ENCODE measurements around the gene FBXO34.
A peak's percentile ranks its signal among the peaks of the same experiment; 100 is the strongest.

Gene FBXO34

GRCh38 chr14:55297611-55298499, 26.6 kb downstream of the FBXO34 start:
- Histone ChIP-seq H3K4me1 (peaks cover 4 to 32% (median 12%) of the 10 kb centered on the region in 10 experiments; a peak in 17 of 20 replicates), H3K4me2 (no peak overlapping the region), H4K20me1 (peaks cover 9 to 77% (median 41%) of the 10 kb centered on the region in 11 experiments; a peak in 18 of 22 replicates), H3K36me3 (peaks cover 14 to 63% (median 46%) of the 10 kb centered on the region in 11 experiments), H3K9me3 (replicated peaks in 1 of 11) (peaks cover 7 to 25% (median 19%) of the 10 kb centered on the region in 11 experiments; a peak in 20 of 22 replicates), H3K4me3 (no peak overlapping the region), H3K27ac (no peak overlapping the region), H3K27me3 (no peaks in the 10 kb centered on the region), H3K9ac (no peak overlapping the region)
- TF ChIP-seq Cebpa-rat (IDR thresholded peaks at IDR 0.05), result no peak

DNA sequence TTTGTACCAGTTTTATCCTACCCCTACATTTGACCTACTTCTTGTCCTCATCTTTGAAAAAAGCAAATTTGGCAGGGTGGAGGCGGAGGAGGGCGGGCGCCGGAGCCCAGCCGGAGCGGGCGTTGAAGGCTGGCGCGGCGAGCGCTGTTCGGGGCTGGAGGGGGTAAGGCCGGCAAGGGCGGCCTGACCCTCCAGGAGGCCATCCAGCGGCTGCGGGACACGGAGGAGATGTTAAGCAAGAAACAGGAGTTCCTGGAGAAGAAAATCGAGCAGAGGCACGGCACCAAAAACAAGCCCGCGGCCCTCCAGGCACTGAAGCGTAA, 27.2 kb downstream of the FBXO34 start:
- H3K9me3 ChIP-seq (replicated peaks in 1 of 11), result peaks cover 7 to 25% (median 19%) of the 10 kb centered on the region in 11 experiments; a peak in 20 of 22 replicates
- peaks cover 5 to 77% (median 39%) of the 10 kb centered on the region in 11 experiments; a peak in 17 of 22 replicates for H4K20me1 ChIP-seq
- no peaks in the 10 kb centered on the region for H3K27me3 ChIP-seq
- H3K9ac ChIP-seq, result no peak overlapping the region
- H3K4me3 ChIP-seq, result no peak overlapping the region
- peaks cover 14 to 57% (median 43%) of the 10 kb centered on the region in 11 experiments for H3K36me3 ChIP-seq
- no peak overlapping the region for H3K27ac ChIP-seq
- H3K4me2 ChIP-seq, result no peak overlapping the region
- no peak for TF ChIP-seq Cebpa-rat (IDR thresholded peaks at IDR 0.05)
- H3K4me1 ChIP-seq, result peaks cover 4 to 39% (median 16%) of the 10 kb centered on the region in 10 experiments; a peak in 17 of 20 replicates

DNA sequence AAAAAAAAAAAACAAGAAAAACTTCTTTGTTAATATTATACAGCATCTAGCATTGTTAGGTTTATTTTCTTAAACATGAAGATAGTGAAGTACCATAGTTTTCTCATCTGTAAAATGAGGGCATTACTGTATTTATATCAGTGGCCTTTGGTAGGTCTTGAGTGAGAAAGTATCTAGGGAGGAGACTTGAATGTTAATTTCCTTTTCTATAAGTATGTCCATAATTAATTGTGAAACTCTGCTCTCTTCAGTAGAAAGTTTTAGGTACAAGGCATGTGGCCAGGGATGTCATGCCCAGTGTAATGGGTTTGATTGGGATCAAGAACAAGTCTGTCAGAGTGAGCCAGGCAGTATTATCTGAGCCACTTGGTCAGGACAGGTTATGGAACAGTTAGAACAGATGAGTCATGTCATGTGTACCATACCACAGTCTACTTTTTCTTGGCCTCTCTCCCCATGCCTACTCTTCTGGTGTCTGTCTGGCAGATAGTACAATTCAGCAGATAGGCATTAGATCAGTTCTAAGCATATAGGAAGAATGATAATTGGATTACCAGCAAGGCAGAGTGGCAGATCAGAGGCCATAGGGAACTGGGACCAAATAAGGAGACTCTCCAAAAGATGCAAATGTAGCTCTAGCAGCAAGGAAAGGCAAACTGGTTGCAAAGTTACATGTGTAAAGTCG, 30.4 kb downstream of the FBXO34 start:
- TF ChIP-seq Cebpa-rat (IDR thresholded peaks at IDR 0.05), result no peak
- peaks cover 14 to 37% (median 31%) of the 10 kb centered on the region in 11 experiments for H3K36me3 ChIP-seq
- no peak overlapping the region for H3K4me3 ChIP-seq
- no peaks in the 10 kb centered on the region for H3K27me3 ChIP-seq
- peaks cover 7 to 28% (median 15%) of the 10 kb centered on the region in 11 experiments; a peak in 20 of 22 replicates for H3K9me3 ChIP-seq (replicated peaks in 1 of 11)
- peaks cover 0 to 74% (median 31%) of the 10 kb centered on the region in 11 experiments; a peak in 14 of 22 replicates for H4K20me1 ChIP-seq
- H3K9ac ChIP-seq, result no peak overlapping the region
- H3K4me2 ChIP-seq, result peak overlapping the region in 3 of 11 experiments; percentile 71 to 87 (median 82); a peak in 7 of 22 replicates
- H3K27ac ChIP-seq, result no peak overlapping the region
- H3K4me1 ChIP-seq, result peaks cover 4 to 60% (median 23%) of the 10 kb centered on the region in 10 experiments; a peak in 18 of 20 replicates

DNA sequence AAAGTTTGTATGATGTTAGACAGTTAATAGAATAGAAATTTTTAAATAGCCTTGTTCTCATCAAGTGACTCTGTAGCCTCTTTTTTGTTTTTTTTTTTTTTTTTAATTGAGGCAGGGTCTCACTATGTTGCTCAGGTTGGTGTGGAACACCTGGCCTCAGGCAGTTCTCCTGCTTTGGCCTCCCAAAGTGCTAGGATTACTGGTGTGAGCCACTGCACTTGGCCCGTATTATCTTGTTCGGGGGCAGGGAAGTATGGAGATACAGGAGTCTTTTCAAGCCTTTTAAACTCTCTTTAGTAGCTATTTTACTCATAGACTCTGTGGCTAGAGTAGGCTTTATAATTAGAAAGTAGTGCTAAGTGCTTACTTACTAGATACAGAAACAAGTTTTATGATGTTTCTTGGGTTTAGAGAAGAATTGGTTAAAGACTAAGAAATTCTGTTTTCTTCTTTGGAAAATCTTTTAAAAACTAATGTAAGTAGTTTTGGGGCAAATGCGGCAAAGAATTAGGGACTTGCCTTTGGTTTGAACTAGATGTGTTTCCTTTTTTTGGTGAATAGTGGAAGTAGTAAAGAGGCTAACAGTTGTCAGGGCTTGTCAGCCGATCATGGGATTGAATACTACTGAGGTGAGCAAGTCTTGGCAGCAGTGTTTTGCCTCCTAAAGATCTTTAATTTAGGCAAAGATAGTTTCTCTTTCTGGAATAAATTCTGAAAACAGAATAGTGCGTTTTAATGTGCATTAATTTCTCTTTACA, 31.3 kb downstream of the FBXO34 start:
- H3K9ac ChIP-seq, result no peak overlapping the region; a peak in 1 of 22 replicates
- H4K20me1 ChIP-seq, result peaks cover 0 to 75% (median 31%) of the 10 kb centered on the region in 11 experiments; a peak in 14 of 22 replicates
- no peak overlapping the region for H3K4me3 ChIP-seq
- H3K4me1 ChIP-seq, result peaks cover 4 to 56% (median 23%) of the 10 kb centered on the region in 10 experiments; a peak in 18 of 20 replicates
- H3K27me3 ChIP-seq, result no peaks in the 10 kb centered on the region
- H3K9me3 ChIP-seq (replicated peaks in 1 of 11), result peaks cover 7 to 21% (median 15%) of the 10 kb centered on the region in 11 experiments; a peak in 20 of 22 replicates
- peak overlapping the region in 5 of 11 experiments; percentile 5 to 87 (median 71); a peak in 8 of 22 replicates for H3K4me2 ChIP-seq
- TF ChIP-seq Cebpa-rat (IDR thresholded peaks at IDR 0.05), result no peak
- peak overlapping the region in 3 of 11 experiments; percentile 38 to 71 (median 62); a peak in 5 of 22 replicates for H3K27ac ChIP-seq
- peaks cover 14 to 37% (median 31%) of the 10 kb centered on the region in 11 experiments for H3K36me3 ChIP-seq

DNA sequence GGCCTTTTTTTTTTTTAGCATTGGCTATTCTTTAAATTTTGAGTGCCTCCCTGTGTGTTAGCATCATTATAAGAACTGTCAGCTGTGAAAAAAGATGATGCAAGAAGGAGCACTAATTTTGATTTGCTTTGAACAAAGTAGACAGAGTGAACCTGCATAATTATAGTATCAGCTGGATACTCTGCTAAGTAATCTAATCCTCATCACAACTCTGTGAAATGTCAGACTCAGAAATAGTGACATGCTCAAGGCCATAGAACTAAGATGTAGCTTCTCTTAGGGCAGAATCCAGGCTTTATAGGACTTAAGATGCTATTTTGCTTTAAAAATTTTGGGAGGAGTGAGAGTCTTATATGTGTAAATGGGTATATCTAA, 31.9 kb downstream of the FBXO34 start:
- Histone ChIP-seq H3K36me3 (peaks cover 13 to 37% (median 29%) of the 10 kb centered on the region in 11 experiments), H3K4me1 (peaks cover 4 to 50% (median 23%) of the 10 kb centered on the region in 10 experiments; a peak in 18 of 20 replicates), H3K27ac (peak overlapping the region in 4 of 11 experiments; percentile 13 to 71 (median 50); a peak in 6 of 22 replicates), H4K20me1 (peaks cover 0 to 75% (median 31%) of the 10 kb centered on the region in 11 experiments; a peak in 14 of 22 replicates), H3K4me3 (no peak overlapping the region), H3K9me3 (replicated peaks in 1 of 11) (peaks cover 5 to 20% (median 13%) of the 10 kb centered on the region in 11 experiments; a peak in 20 of 22 replicates), H3K27me3 (no peaks in the 10 kb centered on the region), H3K4me2 (peak overlapping the region in 5 of 11 experiments; percentile 5 to 87 (median 71); a peak in 9 of 22 replicates), H3K9ac (no peak overlapping the region)
- no peak for TF ChIP-seq Cebpa-rat (IDR thresholded peaks at IDR 0.05)

GRCh38 chr14:55303691-55304145, 32.5 kb downstream of the FBXO34 start:
- Histone ChIP-seq H3K9ac (peak overlapping the region in 3 of 11 experiments; percentile 1 to 64 (median 40); a peak in 3 of 22 replicates), H3K4me2 (peak overlapping the region in 5 of 11 experiments; percentile 15 to 87 (median 71); a peak in 10 of 22 replicates), H3K4me3 (no peak overlapping the region), H3K27me3 (no peaks in the 10 kb centered on the region), H3K4me1 (peaks cover 4 to 50% (median 23%) of the 10 kb centered on the region in 10 experiments; a peak in 18 of 20 replicates), H3K27ac (peak overlapping the region in 4 of 11 experiments; percentile 35 to 71 (median 50); a peak in 6 of 22 replicates), H4K20me1 (peaks cover 0 to 70% (median 28%) of the 10 kb centered on the region in 11 experiments; a peak in 14 of 22 replicates), H3K9me3 (replicated peaks in 1 of 11) (peaks cover under 1 to 14% (median 8%) of the 10 kb centered on the region in 11 experiments; a peak in 17 of 22 replicates), H3K36me3 (peaks cover 7 to 36% (median 24%) of the 10 kb centered on the region in 11 experiments)
- no peak for TF ChIP-seq Cebpa-rat (IDR thresholded peaks at IDR 0.05)

DNA sequence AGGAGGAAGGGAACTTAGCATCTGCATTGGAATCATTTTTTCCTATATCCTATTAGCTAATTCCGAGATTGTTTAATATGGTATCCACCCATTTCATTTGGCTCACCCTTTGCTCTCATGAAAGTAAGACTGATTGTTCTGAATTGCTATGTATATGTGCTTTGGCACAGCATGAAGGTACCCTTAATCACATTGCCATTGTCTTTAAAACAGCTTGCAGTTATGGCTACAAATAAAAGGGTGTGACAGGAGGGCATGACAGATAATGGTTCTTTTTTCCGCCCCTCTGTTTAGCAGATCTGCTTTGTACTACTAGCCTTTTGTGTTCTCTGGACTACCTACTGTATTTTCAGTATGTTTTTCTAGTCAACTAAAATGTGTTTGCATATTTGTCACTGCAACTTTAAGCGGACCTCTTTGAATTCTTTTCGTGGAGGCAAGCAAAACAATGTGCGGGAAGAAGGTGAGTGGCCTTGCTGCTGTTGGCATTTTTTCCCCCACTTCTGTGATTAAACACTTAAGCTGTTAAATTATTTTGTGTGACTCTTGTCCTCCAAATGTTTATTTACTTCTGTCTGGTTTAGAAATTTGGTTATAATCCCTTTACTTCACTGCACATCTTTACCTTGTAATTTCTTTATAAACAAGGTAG, 35.8 kb downstream of the FBXO34 start:
- peaks cover 0 to 35% (median 18%) of the 10 kb centered on the region in 10 experiments; a peak in 16 of 20 replicates for H3K4me1 ChIP-seq
- H3K4me2 ChIP-seq, result no peak overlapping the region
- no peak for TF ChIP-seq Cebpa-rat (IDR thresholded peaks at IDR 0.05)
- H3K9ac ChIP-seq, result no peak overlapping the region
- no peaks in the 10 kb centered on the region for H3K27me3 ChIP-seq
- H3K9me3 ChIP-seq (replicated peaks in 1 of 11), result peaks cover 25 to 44% (median 35%) of the 10 kb centered on the region in 11 experiments
- H4K20me1 ChIP-seq, result peaks cover 0 to 57% (median 22%) of the 10 kb centered on the region in 11 experiments; a peak in 13 of 22 replicates
- peaks cover 24 to 54% (median 44%) of the 10 kb centered on the region in 11 experiments for H3K36me3 ChIP-seq
- H3K27ac ChIP-seq, result no peak overlapping the region
- no peak overlapping the region for H3K4me3 ChIP-seq
